SKM-1 (cell line): ENCODE data around the gene PTPN5.

ENCODE experiments used
- DNase-seq: peaks from one replicate; lab custom pipeline; 2025; ENCODE audit not compliant: unreplicated experiment; lab: John Stamatoyannopoulos, UW

The PTPN5 gene

GRCh38 chr11:18743365-18743764 lies 48.2 kb downstream of the PTPN5 start:
- no peak for DNase-seq

- no peak for DNase-seq
These were observed 49.8 kb downstream of the PTPN5 start for GRCh38 chr11:18741783-18742182.

- DNase-seq: no peak
These were observed 51.9 kb downstream of the PTPN5 start for GRCh38 chr11:18739685-18740084.

- no peak for DNase-seq
These were observed 54.0 kb downstream of the PTPN5 start for GRCh38 chr11:18737642-18738041.

GRCh38 chr11:18736590-18737148 lies 54.9 kb downstream of the PTPN5 start:
- DNase-seq: no peak

GRCh38 chr11:18733202-18733601 lies 58.4 kb downstream of the PTPN5 start:
- no peak for DNase-seq

GRCh38 chr11:18731949-18732821 lies 59.4 kb downstream of the PTPN5 start:
- peak; percentile 38 for DNase-seq

- DNase-seq: no peak
These were observed 60.2 kb downstream of the PTPN5 start for GRCh38 chr11:18731441-18731840.

GRCh38 chr11:18730020-18730419 lies 61.6 kb downstream of the PTPN5 start:
- no peak for DNase-seq

GRCh38 chr11:18729426-18729825 lies 62.2 kb downstream of the PTPN5 start:
- DNase-seq: no peak

- DNase-seq: no peak
These were observed 62.9 kb downstream of the PTPN5 start for GRCh38 chr11:18728658-18729057.

GRCh38 chr11:18727479-18728236 lies 63.9 kb downstream of the PTPN5 start:
- peak; percentile 23 for DNase-seq

- no peak for DNase-seq
These were observed 65.6 kb downstream of the PTPN5 start, which contains the start of gene IGSF22 for GRCh38 chr11:18726040-18726439. Gene IGSF22, minus strand, starts transcription at chr11:18726188. Its CDS starts 1,952 bp downstream, at chr11:18724236.

- no peak for DNase-seq
These were observed 67.6 kb downstream of the PTPN5 start for GRCh38 chr11:18723991-18724390.

- no peak for DNase-seq
These were observed 69.3 kb downstream of the PTPN5 start for GRCh38 chr11:18722293-18722637.

- DNase-seq: peak; percentile 58
These were observed 69.9 kb downstream of the PTPN5 start for GRCh38 chr11:18721561-18722292.

GRCh38 chr11:18720808-18721560 lies 70.6 kb downstream of the PTPN5 start:
- DNase-seq: no peak

- no peak for DNase-seq
These were observed 71.3 kb downstream of the PTPN5 start for GRCh38 chr11:18720091-18720807.

GRCh38 chr11:18715476-18715875 lies 76.1 kb downstream of the PTPN5 start:
- no peak for DNase-seq

- no peak for DNase-seq
These were observed 77.2 kb downstream of the PTPN5 start for GRCh38 chr11:18714443-18714780.
